Thymus (tissue), 11 donors: ENCODE measurements around the gene GALNT17. TPM values are rescaled to one million over a fixed set of nuclear protein-coding genes. Genes with fewer than 3 reads are reported as not detected.

Experiments used
- DNase-seq, 9 donors: peaks; one replicate each; pipeline ENCODE4 v3.0.0-alpha.2; 2013; ENCODE audit warnings: low spot score in 9 of 9, low read depth in 6 of 9, missing footprints in 1 of 9
- H3K27ac ChIP-seq, 2 donors: one replicate each; pipeline ENCODE4 v1.5.1; 2013; ENCODE audit warnings: control low read depth in 1 of 2, low read depth in 1 of 2, low read length in 1 of 2, mild to moderate bottlenecking in 1 of 2, moderate library complexity in 1 of 2
- H3K27me3 ChIP-seq, 2 donors: one replicate each; pipeline ENCODE4 v1.5.1; 2013; ENCODE audit warnings: low read length in 1 of 2; ENCODE audit not compliant: control insufficient read depth in 2 of 2, insufficient read depth in 1 of 2
- H3K36me3 ChIP-seq, 2 donors: one replicate each; pipeline ENCODE4 v1.5.1; 2013; ENCODE audit warnings: low read length in 1 of 2, mild to moderate bottlenecking in 1 of 2, moderate library complexity in 1 of 2; ENCODE audit not compliant: control insufficient read depth in 2 of 2, insufficient read depth in 2 of 2
- H3K4me1 ChIP-seq, 2 donors: one replicate each; pipeline ENCODE4 v1.5.1; 2013; ENCODE audit warnings: low read length in 2 of 2; ENCODE audit not compliant: control insufficient read depth in 2 of 2, insufficient read depth in 2 of 2
- H3K4me3 ChIP-seq, 2 donors: one replicate each; pipeline ENCODE4 v1.5.1; 2013; ENCODE audit warnings: low read length in 2 of 2, control low read depth in 1 of 2, mild to moderate bottlenecking in 1 of 2
- H3K9me3 ChIP-seq, 2 donors: one replicate each; pipeline ENCODE4 v1.5.1; 2013; ENCODE audit warnings: low read length in 1 of 2, mild to moderate bottlenecking in 1 of 2; ENCODE audit not compliant: control insufficient read depth in 2 of 2, insufficient read depth in 1 of 2
- WGBS: extraction: QIAGEN DNeasy Blood & Tissue Kit; methylation state at CpG from one replicate; pipeline ENCODE4 v1.1.7; 2013; 5-methylcytosine and 5-hydroxymethylcytosine counted together
- polyA plus RNA-seq: library from polyadenylated mRNA; stranded (reverse); fragments of 200-250 nt; gene quantifications from one replicate; pipeline ENCODE4 v1.2.3, GENCODE V29; 2013
- total RNA-seq: library from RNA; stranded (reverse); fragments of 120-200 nt; gene quantifications from one replicate; pipeline ENCODE4 v1.2.4, GENCODE V29; 2013
- donor health status: healthy.

Gene GALNT17
- total and polyA plus RNA-seq, 2 donors = 1.8 to 9.2 TPM

- H3K27me3 ChIP-seq = no peaks in the 10 kb centered on the region
- no peak overlapping the region for H3K27ac ChIP-seq
- peaks cover 2 to 16% of the 10 kb centered on the region in 2 donors for H3K9me3 ChIP-seq
- no peaks in the 10 kb centered on the region for H3K4me1 ChIP-seq
- no peak overlapping the region for H3K4me3 ChIP-seq
- DNase-seq = no peak
- 97% methylated on average over 14 of the region's 14 CpGs for WGBS
- no peaks in the 10 kb centered on the region for H3K36me3 ChIP-seq
These were observed 256.2 kb downstream of the GALNT17 start for GRCh38 chr7:71388181-71388580.

GRCh38 chr7:71389976-71390375 lies 258.0 kb downstream of the GALNT17 start:
- H3K9me3 ChIP-seq = peaks cover 2 to 15% of the 10 kb centered on the region in 2 donors
- no peak for DNase-seq
- WGBS = 94% methylated on average over 7 of the region's 7 CpGs
- no peaks in the 10 kb centered on the region for H3K27me3 ChIP-seq
- H3K4me1 ChIP-seq = no peaks in the 10 kb centered on the region
- H3K36me3 ChIP-seq = no peaks in the 10 kb centered on the region
- H3K27ac ChIP-seq = no peak overlapping the region
- H3K4me3 ChIP-seq = no peak overlapping the region

GRCh38 chr7:71393661-71394060 lies 261.7 kb downstream of the GALNT17 start:
- H3K9me3 ChIP-seq = peaks cover 2 to 11% of the 10 kb centered on the region in 2 donors
- no peaks in the 10 kb centered on the region for H3K4me1 ChIP-seq
- H3K27ac ChIP-seq = no peak overlapping the region
- 88% methylated on average over 7 of the region's 7 CpGs for WGBS
- no peak for DNase-seq
- H3K4me3 ChIP-seq = no peak overlapping the region
- no peaks in the 10 kb centered on the region for H3K27me3 ChIP-seq
- no peaks in the 10 kb centered on the region for H3K36me3 ChIP-seq

GRCh38 chr7:71402684-71403083 lies 270.7 kb downstream of the GALNT17 start:
- H3K4me1 ChIP-seq = no peaks in the 10 kb centered on the region
- DNase-seq = no peak
- H3K9me3 ChIP-seq = peaks cover 0 to 9% of the 10 kb centered on the region in 2 donors
- H3K36me3 ChIP-seq = no peaks in the 10 kb centered on the region
- H3K27ac ChIP-seq = no peak overlapping the region
- H3K4me3 ChIP-seq = no peak overlapping the region
- H3K27me3 ChIP-seq = no peaks in the 10 kb centered on the region
- WGBS = 72% methylated on average over 2 of the region's 2 CpGs

- DNase-seq = no peak
- H3K9me3 ChIP-seq = peaks cover 0 to 13% of the 10 kb centered on the region in 2 donors
- no peaks in the 10 kb centered on the region for H3K36me3 ChIP-seq
- H3K4me1 ChIP-seq = no peaks in the 10 kb centered on the region
- no peak overlapping the region for H3K27ac ChIP-seq
- H3K4me3 ChIP-seq = no peak overlapping the region
- H3K27me3 ChIP-seq = no peaks in the 10 kb centered on the region
- 89% methylated on average over 16 of the region's 16 CpGs for WGBS
These were observed 271.4 kb downstream of the GALNT17 start for GRCh38 chr7:71403202-71403946.

GRCh38 chr7:71404726-71405345 lies 272.9 kb downstream of the GALNT17 start:
- 100% methylated on average over 2 of the region's 2 CpGs for WGBS
- DNase-seq = no peak
- H3K9me3 ChIP-seq = peaks cover 0 to 15% of the 10 kb centered on the region in 2 donors
- no peak overlapping the region for H3K4me3 ChIP-seq
- no peaks in the 10 kb centered on the region for H3K4me1 ChIP-seq
- H3K36me3 ChIP-seq = no peaks in the 10 kb centered on the region
- no peak overlapping the region for H3K27ac ChIP-seq
- no peaks in the 10 kb centered on the region for H3K27me3 ChIP-seq

GRCh38 chr7:71408271-71408670 lies 276.3 kb downstream of the GALNT17 start:
- H3K27me3 ChIP-seq = no peaks in the 10 kb centered on the region
- peaks cover 1 to 18% of the 10 kb centered on the region in 2 donors for H3K9me3 ChIP-seq
- WGBS = 94% methylated on average over 6 of the region's 6 CpGs
- H3K4me3 ChIP-seq = no peak overlapping the region
- DNase-seq = no peak
- no peak overlapping the region for H3K27ac ChIP-seq
- no peaks in the 10 kb centered on the region for H3K4me1 ChIP-seq
- no peaks in the 10 kb centered on the region for H3K36me3 ChIP-seq

GRCh38 chr7:71409550-71410157 lies 277.7 kb downstream of the GALNT17 start:
- Histone ChIP-seq H3K36me3 (no peaks in the 10 kb centered on the region), H3K9me3 (peaks cover 1 to 18% of the 10 kb centered on the region in 2 donors), H3K4me3 (no peak overlapping the region), H3K27ac (no peak overlapping the region), H3K4me1 (no peaks in the 10 kb centered on the region), H3K27me3 (no peaks in the 10 kb centered on the region)
- no peak for DNase-seq
- 87% methylated on average over 3 of the region's 3 CpGs for WGBS

GRCh38 chr7:71411475-71411874 lies 279.5 kb downstream of the GALNT17 start:
- H3K36me3 ChIP-seq = no peaks in the 10 kb centered on the region
- peaks cover 1 to 18% of the 10 kb centered on the region in 2 donors for H3K9me3 ChIP-seq
- H3K27ac ChIP-seq = no peak overlapping the region
- H3K4me1 ChIP-seq = no peaks in the 10 kb centered on the region
- 96% methylated on average over 3 of the region's 3 CpGs for WGBS
- H3K4me3 ChIP-seq = no peak overlapping the region
- no peaks in the 10 kb centered on the region for H3K27me3 ChIP-seq
- no peak for DNase-seq
